Neuronal stem cell (in vitro differentiated cells): ENCODE results near the gene UBXN7.

Source experiments
- DNase-seq: peaks from one replicate; pipeline ENCODE4 v3.0.0-alpha.2; 2013; ENCODE audit warnings: low spot score
- H2AFZ ChIP-seq: one replicate; pipeline ENCODE4 v1.6.1; 2013; ENCODE audit warnings: mild to moderate bottlenecking, low read length, inconsistent platforms
- H2AK5ac ChIP-seq: 2 replicates; pipeline ENCODE4 v1.6.1; 2013; ENCODE audit warnings: low read depth, mild to moderate bottlenecking, inconsistent platforms, low read length, moderate library complexity, mixed read lengths
- H2BK120ac ChIP-seq: 2 replicates; pipeline ENCODE4 v1.6.1; 2013; ENCODE audit warnings: low read depth, mild to moderate bottlenecking, inconsistent platforms, low read length, moderate library complexity, mixed read lengths
- H2BK12ac ChIP-seq: one replicate; pipeline ENCODE4 v1.6.1; 2013; ENCODE audit warnings: low read length, inconsistent platforms
- H2BK15ac ChIP-seq: 2 replicates; pipeline ENCODE4 v1.6.1; 2013; ENCODE audit warnings: mild to moderate bottlenecking, low read length, inconsistent platforms, mixed read lengths
- H2BK5ac ChIP-seq: one replicate; pipeline ENCODE4 v1.6.1; 2013; ENCODE audit warnings: inconsistent platforms, mild to moderate bottlenecking, low read length, moderate library complexity
- H3K14ac ChIP-seq: one replicate; pipeline ENCODE4 v1.6.1; 2013; ENCODE audit warnings: low read length, inconsistent platforms
- H3K18ac ChIP-seq: 2 replicates; pipeline ENCODE4 v1.6.1; 2013; ENCODE audit warnings: low read length, inconsistent platforms
- H3K23ac ChIP-seq: 2 replicates; pipeline ENCODE4 v1.6.1; 2013; ENCODE audit warnings: low read depth, mild to moderate bottlenecking, mixed read lengths, low read length, inconsistent platforms; ENCODE audit not compliant: poor library complexity
- H3K27ac ChIP-seq: replicated peaks from 3 replicates; pipeline ENCODE4 v1.5.1; 2013; ENCODE audit warnings: low read length, inconsistent platforms
- H3K27me3 ChIP-seq, 3 experiments: 2 replicates each; pipeline ENCODE4 v1.6.1; 2013; ENCODE audit warnings: low read length in 3 of 3, mild to moderate bottlenecking in 2 of 3, inconsistent platforms in 1 of 3, low read depth in 1 of 3, mixed read lengths in 1 of 3, moderate library complexity in 1 of 3; ENCODE audit not compliant: control insufficient read depth in 3 of 3, insufficient read depth in 3 of 3
- H3K36me3 ChIP-seq, 2 donors: replicated peaks in 1 of 2; 2 replicates each; pipeline ENCODE4 v1.6.1; 2013; ENCODE audit warnings: low read length in 2 of 2; ENCODE audit not compliant: control insufficient read depth in 2 of 2, insufficient read depth in 2 of 2
- H3K4ac ChIP-seq: 2 replicates; pipeline ENCODE4 v1.6.1; 2013; ENCODE audit warnings: inconsistent platforms, mild to moderate bottlenecking, low read length, moderate library complexity
- H3K4me1 ChIP-seq, 2 donors: 1 replicate in 1 of 2; 2 replicates in 1 of 2; pipeline ENCODE4 v1.6.1; 2013; ENCODE audit warnings: low read length in 2 of 2, low read depth in 1 of 2; ENCODE audit not compliant: control insufficient read depth in 2 of 2, insufficient read depth in 1 of 2
- H3K4me2 ChIP-seq: one replicate; pipeline ENCODE4 v1.6.1; 2013; ENCODE audit warnings: mild to moderate bottlenecking, low read length, inconsistent platforms; ENCODE audit not compliant: insufficient read depth, poor library complexity, severe bottlenecking
- H3K4me3 ChIP-seq, 2 donors: 2 replicates each; pipeline ENCODE4 v1.5.1; 2013; ENCODE audit warnings: low read length in 2 of 2, mild to moderate bottlenecking in 2 of 2, inconsistent platforms in 1 of 2, moderate library complexity in 1 of 2
- H3K79me1 ChIP-seq: one replicate; pipeline ENCODE4 v1.6.1; 2013; ENCODE audit warnings: low read depth, mild to moderate bottlenecking, inconsistent platforms, low read length, moderate library complexity
- H3K9ac ChIP-seq: one replicate; pipeline ENCODE4 v1.6.1; 2013; ENCODE audit warnings: mild to moderate bottlenecking, low read depth, low read length, inconsistent platforms; ENCODE audit not compliant: poor library complexity
- H3K9me3 ChIP-seq, 2 donors: replicated peaks in 1 of 2; 2 replicates each; pipeline versions ENCODE3 to v1.6.1; 2013; ENCODE audit warnings: low read length in 2 of 2, mild to moderate bottlenecking in 2 of 2, inconsistent platforms in 1 of 2, low read depth in 1 of 2, mixed read lengths in 1 of 2, moderate library complexity in 1 of 2; ENCODE audit not compliant: control insufficient read depth in 2 of 2, insufficient read depth in 1 of 2
- H4K8ac ChIP-seq: one replicate; pipeline ENCODE4 v1.6.1; 2013; ENCODE audit warnings: low read depth, mild to moderate bottlenecking, inconsistent platforms, low read length, moderate library complexity
- H4K91ac ChIP-seq: one replicate; pipeline ENCODE4 v1.6.1; 2013; ENCODE audit warnings: low read length, low read depth, mild to moderate bottlenecking, inconsistent platforms; ENCODE audit not compliant: poor library complexity
- WGBS, 2 donors: extraction: QIAGEN DNeasy Blood & Tissue Kit; methylation state at CpG; one replicate each; pipeline ENCODE4 v1.1.7; 2013; ENCODE audit warnings: missing lambda C conversion rate in 2 of 2, mixed read lengths in 1 of 2; ENCODE audit not compliant: insufficient read length in 2 of 2, insufficient replicate concordance in 1 of 2; ENCODE audit errors: extremely low coverage in 2 of 2; 5-methylcytosine and 5-hydroxymethylcytosine counted together

Gene UBXN7

DNA sequence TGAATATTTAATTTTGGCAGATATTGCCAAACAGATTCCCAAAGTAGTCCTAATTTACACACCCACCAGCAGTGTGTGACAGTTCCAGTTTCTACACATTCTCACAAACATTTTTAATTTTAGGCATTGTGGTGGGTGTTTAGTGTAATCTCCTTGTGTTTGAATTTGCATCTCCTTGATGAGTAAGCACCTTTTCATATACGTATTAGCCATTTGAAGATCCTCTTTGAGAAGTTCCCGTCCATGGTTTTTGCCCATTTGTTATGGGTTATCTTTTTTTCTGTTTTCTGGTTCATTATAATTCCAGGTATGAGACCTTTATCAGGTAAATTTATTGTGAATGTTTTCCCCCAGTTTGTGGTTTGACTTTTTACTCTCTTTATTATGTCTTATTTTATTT is 91.8 kb downstream of the UBXN7 start:
- H3K27me3 ChIP-seq: no peaks in the 10 kb centered on the region
- H3K4me2 ChIP-seq: no peak overlapping the region
- H3K4me1 ChIP-seq: no peaks in the 10 kb centered on the region
- no peak overlapping the region for H3K14ac ChIP-seq
- no peak overlapping the region for H4K91ac ChIP-seq
- H4K8ac ChIP-seq: no peak overlapping the region
- no peak overlapping the region for H2BK120ac ChIP-seq
- peaks cover 4 to 9% of the 10 kb centered on the region in 2 donors for H3K9me3 ChIP-seq
- H3K4me3 ChIP-seq: no peak overlapping the region
- no peak overlapping the region for H2AK5ac ChIP-seq
- H2BK15ac ChIP-seq: no peak overlapping the region
- no peak overlapping the region for H2AFZ ChIP-seq
- DNase-seq: no peak
- no peak overlapping the region for H2BK5ac ChIP-seq
- peaks cover 1% of the 10 kb centered on the region in 2 donors for H3K36me3 ChIP-seq
- no peak overlapping the region for H3K9ac ChIP-seq
- no peak overlapping the region for H3K18ac ChIP-seq
- no peak overlapping the region for H3K27ac ChIP-seq
- WGBS, 2 donors: no CpG with 5 or more reads among the region's 2 CpGs
- H2BK12ac ChIP-seq: no peak overlapping the region
- no peak overlapping the region for H3K23ac ChIP-seq
- H3K4ac ChIP-seq: no peak overlapping the region
- H3K79me1 ChIP-seq: no peaks in the 10 kb centered on the region

GRCh38 chr3:196339493-196340254 is 92.6 kb downstream of the UBXN7 start:
- no peak overlapping the region for H3K14ac ChIP-seq
- no peak overlapping the region for H4K91ac ChIP-seq
- H3K9me3 ChIP-seq: peaks cover 4 to 9% of the 10 kb centered on the region in 2 donors
- WGBS, 2 donors: no CpG with 5 or more reads among the region's 21 CpGs
- H3K4ac ChIP-seq: no peak overlapping the region
- H3K79me1 ChIP-seq: no peaks in the 10 kb centered on the region
- no peak overlapping the region for H3K4me3 ChIP-seq
- H2BK5ac ChIP-seq: no peak overlapping the region
- no peak overlapping the region for H3K4me2 ChIP-seq
- H2BK12ac ChIP-seq: no peak overlapping the region
- no peak overlapping the region for H2AK5ac ChIP-seq
- no peak overlapping the region for H2AFZ ChIP-seq
- no peak overlapping the region for H2BK15ac ChIP-seq
- DNase-seq: no peak
- H3K18ac ChIP-seq: no peak overlapping the region
- H3K36me3 ChIP-seq: no peaks in the 10 kb centered on the region
- no peak overlapping the region for H3K23ac ChIP-seq
- H3K9ac ChIP-seq: no peak overlapping the region
- no peak overlapping the region for H4K8ac ChIP-seq
- H3K27me3 ChIP-seq: no peaks in the 10 kb centered on the region
- H2BK120ac ChIP-seq: no peak overlapping the region
- no peaks in the 10 kb centered on the region for H3K4me1 ChIP-seq
- no peak overlapping the region for H3K27ac ChIP-seq

- no peak for DNase-seq
Measured at GRCh38 chr3:196339044-196339443, 93.2 kb downstream of the UBXN7 start.

DNA sequence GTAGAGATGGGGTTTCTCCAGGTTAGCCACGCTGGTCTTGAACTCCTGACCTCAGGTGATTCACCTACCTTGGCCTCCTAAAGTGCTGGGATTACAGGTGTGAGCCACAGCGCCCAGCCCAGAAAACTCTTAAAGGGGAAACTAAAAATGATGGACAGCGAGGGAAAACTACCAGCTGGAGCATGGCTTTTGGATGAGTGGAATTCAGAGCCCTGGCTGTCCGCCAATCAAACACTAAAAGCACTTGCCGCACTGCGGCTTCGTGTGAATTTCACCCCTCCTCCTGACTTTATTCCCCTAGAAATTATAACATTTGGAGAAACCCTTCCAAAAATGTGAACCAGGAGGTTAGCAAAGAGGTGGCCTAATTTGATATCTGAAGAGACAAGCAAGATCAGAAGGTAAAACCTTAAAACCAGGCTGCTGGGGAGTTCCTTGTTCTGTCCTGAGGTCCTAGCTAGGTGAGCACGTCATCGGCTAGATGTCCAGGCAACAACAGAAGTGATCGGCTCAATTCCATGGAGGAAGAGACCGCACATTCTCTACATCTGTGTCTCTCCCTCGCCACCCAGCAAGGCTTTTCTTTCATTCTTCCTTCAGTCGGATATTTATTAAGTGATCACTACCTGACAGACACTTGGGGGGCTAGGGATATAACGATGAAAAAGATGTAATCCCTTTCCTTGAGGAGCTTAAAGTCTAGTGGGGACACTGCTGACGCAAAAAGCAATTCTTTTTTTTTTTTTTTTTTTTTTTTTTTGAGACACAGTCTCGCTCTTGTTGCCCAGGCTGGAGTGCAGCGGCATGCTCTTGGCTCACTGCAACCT is 95.7 kb downstream of the UBXN7 start:
- H3K36me3 ChIP-seq: no peaks in the 10 kb centered on the region
- no peak overlapping the region for H2AK5ac ChIP-seq
- H3K4me3 ChIP-seq: no peak overlapping the region
- no peak overlapping the region for H3K14ac ChIP-seq
- no peak overlapping the region for H3K4me2 ChIP-seq
- no peak overlapping the region for H3K4ac ChIP-seq
- H2BK5ac ChIP-seq: no peak overlapping the region
- no peak overlapping the region for H3K23ac ChIP-seq
- peaks cover 4 to 7% of the 10 kb centered on the region in 2 donors for H3K9me3 ChIP-seq
- no peaks in the 10 kb centered on the region for H3K27me3 ChIP-seq
- no peak overlapping the region for H4K91ac ChIP-seq
- no peak overlapping the region for H2BK15ac ChIP-seq
- H4K8ac ChIP-seq: no peak overlapping the region
- H3K9ac ChIP-seq: no peak overlapping the region
- H3K4me1 ChIP-seq: no peaks in the 10 kb centered on the region
- no peak overlapping the region for H2AFZ ChIP-seq
- H2BK12ac ChIP-seq: no peak overlapping the region
- no peak overlapping the region for H2BK120ac ChIP-seq
- WGBS, 2 donors: no CpG with 5 or more reads among the region's 17 CpGs
- H3K18ac ChIP-seq: no peak overlapping the region
- no peak overlapping the region for H3K27ac ChIP-seq
- DNase-seq: no peak
- no peaks in the 10 kb centered on the region for H3K79me1 ChIP-seq

More at GRCh38 chr3:196339044-196339443, 93.2 kb downstream of the UBXN7 start:
- Histone ChIP-seq H4K8ac (no peak overlapping the region), H3K4me1 (no peaks in the 10 kb centered on the region), H3K4ac (no peak overlapping the region), H2BK5ac (no peak overlapping the region), H2BK120ac (no peak overlapping the region), H3K4me3 (no peak overlapping the region), H3K9ac (no peak overlapping the region), H3K27ac (no peak overlapping the region), H3K4me2 (no peak overlapping the region), H3K27me3 (no peaks in the 10 kb centered on the region), H2AK5ac (no peak overlapping the region), H3K9me3 (peaks cover 4 to 9% of the 10 kb centered on the region in 2 donors), H2AFZ (no peak overlapping the region), H3K14ac (no peak overlapping the region), H3K36me3 (no peaks in the 10 kb centered on the region), H3K18ac (no peak overlapping the region), H3K23ac (no peak overlapping the region), H4K91ac (no peak overlapping the region), H2BK15ac (no peak overlapping the region), H2BK12ac (no peak overlapping the region), H3K79me1 (no peaks in the 10 kb centered on the region)
- no CpG with 5 or more reads among the region's 6 CpGs for WGBS, 2 donors
